ENCODE data around the gene ZWINT. TPM values are rescaled to one million over a fixed set of nuclear protein-coding genes. Genes with fewer than 3 reads are reported as not detected.
A peak's percentile ranks its signal among the peaks of the same experiment; 100 is the strongest.

Gene ZWINT
- total and polyA plus RNA-seq, 2 of the 8 experiments (the other 6 are each of a cell fraction or from before 2014, with no cell fraction given) = 52.1 to 71.2 TPM

DNA sequence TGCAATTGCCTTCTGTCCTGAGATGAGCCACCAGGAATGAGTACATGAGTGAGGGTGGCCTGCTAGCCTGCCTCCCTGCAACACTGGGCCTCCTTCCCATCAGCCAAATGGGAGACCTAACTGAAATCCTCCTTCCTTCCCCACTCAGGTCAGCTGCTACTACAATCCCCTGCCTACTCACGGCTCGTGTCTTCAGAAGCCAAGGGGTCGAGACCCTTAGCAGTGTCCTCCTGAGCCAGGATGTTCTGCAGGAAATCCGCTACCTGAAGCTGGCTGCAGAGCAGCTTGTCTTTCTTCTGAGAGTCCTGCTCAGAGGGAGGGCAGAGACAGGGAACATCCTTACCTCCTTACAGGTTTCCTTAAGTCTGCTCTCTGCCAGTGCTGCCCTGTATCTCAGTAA is 1.2 kb downstream of the ZWINT start:
- FAIRE-seq = no peak
- no peak overlapping the region for H2BK12ac ChIP-seq (ENCODE audit: low read depth, low read length)

More for the DNA sequence above, 1.2 kb downstream of the ZWINT start:
- H4K20me1 ChIP-seq (replicated peaks in 1 of 2; ENCODE audit: control insufficient read depth in 1 of 2, insufficient read depth in 2 of 2, low read length in 2 of 2) = no peaks in the 10 kb centered on the region
- no peak overlapping the region for H3K18ac ChIP-seq (ENCODE audit: extremely low read depth, low read length)
- H3K4me3 ChIP-seq (ENCODE audit: extremely low read depth in 1 of 4, insufficient read depth in 2 of 4, low read depth in 3 of 4, low read length in 4 of 4) = peak overlapping the region; percentile 96 to 99 (median 98); a peak in 6 of 8 replicates
- peaks cover 9% of the 10 kb centered on the region for H3K23me2 ChIP-seq (ENCODE audit: low read depth, low read length)
- ChIA-PET CTCF (ENCODE audit: partially characterized antibody) (interaction anchor here (1.2 kb wide), 1 partner anchor 11 kb away, joined by 3 read pairs; no protein-coding TSS in a partner anchor), POLR2A (ENCODE audit: partially characterized antibody) (interaction anchor here (1.6 kb wide), 1 partner anchor 10 kb away, joined by 4 read pairs; no protein-coding TSS in a partner anchor)
- H2AFZ ChIP-seq (ENCODE audit: low read length) = no peak overlapping the region
- no peak overlapping the region for H2BK15ac ChIP-seq (ENCODE audit: low read length)
- H3K4me1 ChIP-seq (replicated peaks in 1 of 4; ENCODE audit: control insufficient read depth in 3 of 4, insufficient read depth in 4 of 4, low read length in 3 of 4) = peaks cover 0 to 9% (median 3%) of the 10 kb centered on the region in 4 experiments; a peak in 5 of 7 replicates
- H2BK5ac ChIP-seq (ENCODE audit: low read depth, low read length) = no peak overlapping the region
- no peak for DNase-seq (ENCODE audit: low read depth in 1 of 2, low spot score in 2 of 2)
- 96% methylated on average over 4 of the region's 4 CpGs; no CpG with 5 or more reads in 1 of the 2 experiments for WGBS, 2 experiments (ENCODE audit: extremely low coverage in 1 of 2, insufficient coverage in 1 of 2, insufficient read length in 1 of 2, insufficient replicate concordance in 2 of 2, low coverage in 1 of 2, low lambda C conversion rate in 2 of 2, missing lambda C conversion rate in 1 of 2)
- H3K23ac ChIP-seq (ENCODE audit: insufficient read length) = no peak overlapping the region
- H3K56ac ChIP-seq (replicated peaks; ENCODE audit: insufficient read length, low read depth, low read length) = no peak overlapping the region
- H4K91ac ChIP-seq (replicated peaks; ENCODE audit: insufficient read length, low read length) = no peak overlapping the region
- peaks cover 9 to 36% (median 24%) of the 10 kb centered on the region in 4 experiments for H3K36me3 ChIP-seq (ENCODE audit: control insufficient read depth in 2 of 4, insufficient read depth in 4 of 4, low read length in 3 of 4)
- no peak overlapping the region for H3K27ac ChIP-seq (ENCODE audit: low read depth, low read length)
- no peak overlapping the region for H4K8ac ChIP-seq (ENCODE audit: extremely low read depth, insufficient read depth, low read length)
- H3K9me3 ChIP-seq (ENCODE audit: insufficient read depth in 2 of 2, low read depth in 1 of 2, low read length in 1 of 2) = no peaks in the 10 kb centered on the region
- peaks cover 6 to 28% of the 10 kb centered on the region in 2 experiments; a peak in 3 of 4 replicates for H3K79me2 ChIP-seq (ENCODE audit: control insufficient read depth in 1 of 2, insufficient read depth in 2 of 2, low read length in 2 of 2)
- TF ChIP-seq KDM1A (IDR thresholded peaks at IDR 0.05; ENCODE audit: borderline replicate concordance, low read length) (no peak), CBX5 (IDR thresholded peaks at IDR 0.05; ENCODE audit: low read depth, low read length) (no peak), POLR2A (IDR thresholded peaks at IDR 0.05; ENCODE audit: control extremely low read depth in 1 of 2, low read depth in 2 of 2, low read length in 2 of 2) (no peak), ZNF274 (IDR thresholded peaks at IDR 0.05; ENCODE audit: borderline replicate concordance, extremely low read depth, low read length) (no peak), ASH2L (IDR thresholded peaks at IDR 0.05; ENCODE audit: low read length) (no peak), CBX8 (IDR thresholded peaks at IDR 0.05; ENCODE audit: borderline replicate concordance, low read depth, low read length) (no peak), RNF2 (IDR thresholded peaks at IDR 0.05; ENCODE audit: borderline replicate concordance, low read depth, low read length, missing control alignments, poor library complexity, severe bottlenecking) (no peak), TEAD4 (IDR thresholded peaks at IDR 0.05; ENCODE audit: low read depth, low read length) (no peak), TBP (IDR thresholded peaks at IDR 0.05; ENCODE audit: low read depth, low read length) (no peak), TAF1 (IDR thresholded peaks at IDR 0.05; ENCODE audit: low read depth, low read length) (no peak), SIN3A (conservative IDR thresholded peaks at IDR 0.05 in 1 of 2, IDR thresholded peaks at IDR 0.05 in 1 of 2; ENCODE audit: low read depth in 1 of 2, low read length in 2 of 2) (no peak), RBBP5 (IDR thresholded peaks at IDR 0.05; ENCODE audit: borderline replicate concordance, low read depth, low read length) (no peak), RAD21 (IDR thresholded peaks at IDR 0.05 in 1 of 2, conservative IDR thresholded peaks at IDR 0.05 in 1 of 2; ENCODE audit: low read depth in 2 of 2, low read length in 2 of 2) (no peak), YY1 (IDR thresholded peaks at IDR 0.05; ENCODE audit: low read depth, low read length) (no peak)
- H3K14ac ChIP-seq (ENCODE audit: insufficient read length) = no peak overlapping the region
- no peak overlapping the region for H4K5ac ChIP-seq (ENCODE audit: insufficient read length, low read depth, low read length)
- H3K4me2 ChIP-seq (ENCODE audit: insufficient read depth in 1 of 2, low read depth in 2 of 2, low read length in 2 of 2) = peak overlapping the region; percentile 88 to 98
- H3K79me1 ChIP-seq (ENCODE audit: low read depth, low read length) = peaks cover 11% of the 10 kb centered on the region
- H2AK5ac ChIP-seq (ENCODE audit: low read depth, low read length) = no peak overlapping the region; the same call in 1 of the 2 replicates
- no peak overlapping the region for H3K4ac ChIP-seq (replicated peaks; ENCODE audit: insufficient read length, low read depth, low read length)
- no peak overlapping the region for H2BK20ac ChIP-seq (ENCODE audit: low read length)
- H2BK120ac ChIP-seq (replicated peaks; ENCODE audit: low read depth, low read length) = no peak overlapping the region
- H3K27me3 ChIP-seq (replicated peaks in 1 of 4; ENCODE audit: control insufficient read depth in 3 of 4, extremely low read depth in 1 of 4, insufficient read depth in 3 of 4, low read length in 3 of 4) = no peaks in the 10 kb centered on the region
- H3K9ac ChIP-seq (replicated peaks in 1 of 4; ENCODE audit: extremely low read depth in 1 of 4, low read depth in 3 of 4, low read length in 3 of 4) = no peak overlapping the region; a peak in 2 of 7 replicates
